ENCODE data around the gene PLOD2.
"Not testable (repeated sequence)": the region's sequence is repeated elsewhere in the genome, so short reads cannot be mapped to it uniquely, and the experiment has no call there.

PLOD2 gene

GRCh38 chr3:146134348-146135117 is 26.5 kb downstream of the PLOD2 start:
- no peak for DNase-seq

- DNase-seq, result no peak
These were observed 27.5 kb downstream of the PLOD2 start for GRCh38 chr3:146133441-146133840.

GRCh38 chr3:146131616-146132410 is 29.2 kb downstream of the PLOD2 start:
- no peak for DNase-seq

GRCh38 chr3:146130881-146131371 is 30.1 kb downstream of the PLOD2 start:
- DNase-seq, result no peak

GRCh38 chr3:146129750-146130149 is 31.2 kb downstream of the PLOD2 start:
- DNase-seq, result no peak

- no peak for DNase-seq
These were observed 32.0 kb downstream of the PLOD2 start for GRCh38 chr3:146128939-146129338.

- DNase-seq, result no peak
These were observed 32.8 kb downstream of the PLOD2 start for GRCh38 chr3:146128179-146128578.

GRCh38 chr3:146125951-146126350 is 35.0 kb downstream of the PLOD2 start:
- DNase-seq, result no peak

GRCh38 chr3:146124126-146124801 is 36.7 kb downstream of the PLOD2 start:
- no peak for DNase-seq

GRCh38 chr3:146117406-146118285 is 43.3 kb downstream of the PLOD2 start:
- DNase-seq, result no peak

GRCh38 chr3:146115619-146116018 is 45.4 kb downstream of the PLOD2 start:
- DNase-seq, result no peak

GRCh38 chr3:146113804-146114203 is 47.2 kb downstream of the PLOD2 start:
- not testable (repeated sequence) for DNase-seq

GRCh38 chr3:146111337-146111736 is 49.6 kb downstream of the PLOD2 start:
- no peak for DNase-seq

GRCh38 chr3:146110161-146110560 is 50.8 kb downstream of the PLOD2 start:
- no peak for DNase-seq

GRCh38 chr3:146106986-146107385 is 54.0 kb downstream of the PLOD2 start:
- no peak for DNase-seq

- DNase-seq, result no peak
These were observed 56.9 kb downstream of the PLOD2 start for GRCh38 chr3:146104068-146104467.

- no peak for DNase-seq
These were observed 58.1 kb downstream of the PLOD2 start for GRCh38 chr3:146102885-146103284.

- DNase-seq, result no peak
These were observed 59.4 kb downstream of the PLOD2 start for GRCh38 chr3:146101538-146101937.

- DNase-seq, result no peak
These were observed 60.0 kb downstream of the PLOD2 start for GRCh38 chr3:146100825-146101444.

- no peak for DNase-seq
These were observed 60.8 kb downstream of the PLOD2 start for GRCh38 chr3:146100180-146100579.

GRCh38 chr3:146099316-146099715 is 61.7 kb downstream of the PLOD2 start:
- no peak for DNase-seq

GRCh38 chr3:146093896-146094295 is 67.1 kb downstream of the PLOD2 start:
- DNase-seq, result no peak

Data from stimulated activated CD4-positive, alpha-beta T cell treated with anti-CD3 and anti-CD28 coated beads, Interleukin-12 subunit alpha, Interleukin-12 subunit beta, amount 100 ng/mL, for 4 hours (primary cell).